Germinal center (tissue), 1 donor: ENCODE data around the gene EXOC3L2.
"Not testable (repeated sequence)": the region's sequence is repeated elsewhere in the genome, so short reads cannot be mapped to it uniquely, and the experiment has no call there.

Experiments used
- DNase-seq: peaks from one replicate; pipeline ENCODE4 v3.0.0; 2012; ENCODE audit warnings: mixed read lengths, low spot score

EXOC3L2 gene

GRCh38 chr19:45245334-45245787 lies at the start of gene EXOC3L2:
Gene EXOC3L2 (minus strand): TSS chr19:45245407. CDS start chr19:45239045, 6,362 bp downstream.
- DNase-seq, result no peak

DNA sequence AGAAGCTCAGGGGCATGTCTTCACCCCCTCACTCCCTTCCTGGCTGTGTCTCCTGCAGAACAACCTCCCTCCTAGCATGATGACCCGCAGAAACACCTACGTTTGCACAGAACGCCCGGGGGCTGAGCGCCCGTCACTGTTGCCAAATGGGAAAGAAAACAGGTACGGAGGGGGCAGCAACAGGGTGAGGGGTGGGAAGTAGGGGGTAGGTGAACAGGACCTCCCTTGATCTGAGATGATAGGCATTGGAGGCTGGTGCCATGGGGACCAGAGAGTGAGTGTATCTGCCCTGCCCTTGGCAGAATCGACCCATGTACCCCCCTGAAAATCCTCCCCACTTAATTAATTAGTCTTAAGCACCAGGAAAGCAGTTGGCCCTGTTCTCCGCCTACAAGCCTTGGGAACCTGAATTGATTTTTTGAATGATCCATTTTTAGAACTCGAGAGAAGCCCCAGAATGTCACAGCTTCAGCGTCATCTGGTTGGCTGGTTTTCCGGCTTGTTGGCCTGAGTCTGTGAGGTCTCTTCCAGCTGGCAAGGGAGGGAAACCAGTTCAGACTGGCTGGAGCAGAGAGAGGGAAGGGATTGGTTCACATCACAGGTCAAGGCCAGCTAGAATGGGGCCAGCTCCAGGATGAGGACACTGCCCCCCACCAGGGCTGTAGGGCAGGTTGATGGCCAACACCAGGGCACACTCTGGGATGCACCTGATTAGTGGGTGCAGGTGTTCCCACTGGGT lies 49.3 kb upstream of the EXOC3L2 start:
- no peak for DNase-seq

- no peak for DNase-seq
Measured at GRCh38 chr19:45293682-45294081, 48.5 kb upstream of the EXOC3L2 start.

DNA sequence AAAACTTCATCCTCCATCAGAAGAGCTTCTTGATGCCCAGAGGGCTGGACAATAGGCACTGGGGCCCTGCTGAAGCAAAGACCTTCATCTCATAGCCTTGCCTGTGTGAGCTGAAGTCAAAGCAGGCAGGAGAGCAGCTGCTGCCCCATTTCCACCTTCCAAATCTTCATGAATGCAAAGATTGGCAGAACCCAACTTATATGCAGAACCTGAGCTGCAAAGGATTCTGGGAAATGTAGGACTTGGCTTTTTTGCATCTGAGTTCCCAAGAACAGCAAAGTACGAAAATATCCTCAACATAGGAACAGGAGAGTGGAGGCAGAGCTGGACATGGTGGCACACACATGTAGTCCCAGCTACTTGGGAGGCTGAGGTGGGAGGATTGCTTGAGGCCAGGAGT lies 46.6 kb upstream of the EXOC3L2 start:
- no peak for DNase-seq

DNA sequence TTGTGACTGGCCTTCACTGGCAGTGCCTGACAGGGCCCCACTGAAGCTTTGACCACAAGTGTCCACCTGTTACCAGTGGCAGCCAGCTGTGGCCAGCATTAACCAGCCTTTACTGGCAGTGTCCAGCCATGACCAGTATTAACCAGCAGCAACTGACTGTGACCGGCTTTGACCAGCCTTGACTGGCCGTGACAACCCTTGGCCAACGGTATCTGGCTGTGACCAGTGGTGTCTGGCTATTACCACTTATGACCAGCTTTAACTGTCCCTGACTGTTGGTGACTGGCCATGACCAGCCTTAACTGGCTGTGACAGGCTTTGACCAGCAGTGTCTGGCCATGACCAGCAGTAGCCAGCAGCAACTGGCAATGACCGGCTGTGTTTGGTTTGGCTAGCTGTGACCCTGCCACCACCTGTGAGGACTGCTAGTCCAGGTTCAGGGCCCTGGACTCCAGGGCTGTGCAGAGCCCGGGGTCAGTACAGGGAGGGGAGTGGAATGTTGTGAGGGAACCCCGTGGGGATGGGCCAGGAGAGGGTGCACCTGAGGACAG lies 45.2 kb upstream of the EXOC3L2 start:
- no peak for DNase-seq

GRCh38 chr19:45283443-45284033 lies 38.3 kb upstream of the EXOC3L2 start:
- no peak for DNase-seq

DNA sequence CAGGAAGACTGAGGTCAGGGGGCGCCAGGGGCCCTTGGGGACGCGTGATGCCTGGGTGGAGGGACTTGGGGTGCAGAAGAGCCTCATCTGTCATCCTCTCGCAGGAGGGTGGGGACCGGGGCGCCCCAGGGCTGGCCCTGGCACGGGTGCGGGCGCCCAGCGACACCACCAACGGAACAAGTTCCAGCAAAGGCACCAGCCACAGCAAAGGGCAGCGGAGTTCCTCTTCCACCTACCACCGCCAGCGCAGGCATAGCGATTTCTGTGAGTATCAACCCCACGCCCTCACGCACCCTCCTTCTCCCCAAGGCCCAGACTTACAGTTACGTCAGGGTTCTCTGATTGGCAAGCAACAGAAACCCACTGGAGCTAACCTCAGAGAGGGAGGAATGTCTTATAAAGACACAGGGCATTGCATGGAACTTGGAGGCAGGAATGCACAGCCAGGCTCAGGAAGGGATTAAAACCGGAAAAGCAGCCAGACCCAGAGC lies 35.3 kb upstream of the EXOC3L2 start:
- no peak for DNase-seq

- no peak for DNase-seq
Measured at GRCh38 chr19:45279587-45280192, 34.5 kb upstream of the EXOC3L2 start.

DNA sequence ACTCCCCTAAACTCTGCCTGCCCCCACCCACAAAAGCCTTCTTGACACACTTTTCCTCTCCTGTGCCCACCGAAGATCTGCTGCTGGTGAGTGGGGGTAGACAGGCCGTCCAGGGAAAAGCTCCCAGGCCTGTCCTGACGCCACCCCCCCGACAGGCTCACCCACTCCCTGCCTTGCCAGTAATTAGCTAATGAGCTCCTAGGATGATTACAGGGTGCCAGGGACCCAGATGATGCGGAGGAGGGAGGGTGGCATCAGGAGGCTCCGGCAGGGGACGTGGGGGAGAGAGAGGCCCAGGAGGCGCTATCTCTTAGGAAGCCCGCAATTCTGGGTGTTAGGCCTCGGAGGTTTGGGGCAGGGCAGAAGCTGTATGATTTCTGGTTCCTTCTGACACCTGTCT lies 32.9 kb upstream of the EXOC3L2 start:
- no peak for DNase-seq

- DNase-seq, result no peak
Measured at GRCh38 chr19:45276284-45276687, 31.1 kb upstream of the EXOC3L2 start.

DNA sequence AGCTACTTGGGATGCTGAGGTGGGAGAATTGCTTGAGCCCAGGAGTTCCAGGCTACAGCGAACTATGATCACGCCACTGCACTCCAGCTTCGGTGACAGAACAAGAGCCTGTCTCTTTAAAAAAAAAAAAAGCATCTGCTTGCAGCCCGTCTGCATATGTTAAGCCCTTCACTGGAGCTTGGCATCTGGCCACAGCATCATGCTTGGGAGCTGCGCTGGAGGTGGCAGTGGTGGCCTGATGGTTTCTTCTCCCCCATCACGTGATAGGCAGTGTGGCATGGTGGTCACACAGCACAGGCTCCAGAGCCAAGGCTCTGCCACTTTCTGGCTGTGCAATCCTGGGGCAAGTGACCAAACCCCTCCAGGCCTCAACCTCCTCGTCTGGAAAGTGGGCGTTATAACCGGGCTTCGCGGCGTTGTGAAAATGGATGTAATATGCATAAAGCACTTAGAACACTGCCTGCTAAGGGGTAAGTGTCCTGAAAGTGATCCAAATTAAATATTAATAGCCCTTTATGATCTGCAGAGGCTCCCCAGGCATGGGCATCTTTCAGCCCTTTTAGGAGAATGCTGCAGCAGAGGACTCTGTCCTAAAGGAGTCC lies 30.3 kb upstream of the EXOC3L2 start:
- DNase-seq, result no peak

DNA sequence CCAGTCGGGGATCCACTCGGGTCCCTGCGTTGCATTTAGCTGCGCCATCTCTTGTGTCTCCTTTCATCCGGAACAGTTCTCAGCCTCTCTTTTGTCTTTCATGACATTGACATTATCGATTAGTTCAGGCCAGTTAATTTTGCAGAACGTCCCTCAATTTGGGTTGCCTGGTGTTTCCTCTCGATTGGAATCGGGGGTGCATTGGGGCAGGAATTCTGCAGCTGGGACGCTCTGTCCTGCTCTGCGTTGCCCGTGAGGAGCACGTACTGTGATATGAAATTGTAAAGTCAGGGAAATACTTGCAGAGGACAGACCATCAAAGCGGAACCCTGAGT lies 28.3 kb upstream of the EXOC3L2 start:
- DNase-seq, result no peak

- no peak for DNase-seq
Measured at GRCh38 chr19:45271735-45272108, 26.5 kb upstream of the EXOC3L2 start.

DNA sequence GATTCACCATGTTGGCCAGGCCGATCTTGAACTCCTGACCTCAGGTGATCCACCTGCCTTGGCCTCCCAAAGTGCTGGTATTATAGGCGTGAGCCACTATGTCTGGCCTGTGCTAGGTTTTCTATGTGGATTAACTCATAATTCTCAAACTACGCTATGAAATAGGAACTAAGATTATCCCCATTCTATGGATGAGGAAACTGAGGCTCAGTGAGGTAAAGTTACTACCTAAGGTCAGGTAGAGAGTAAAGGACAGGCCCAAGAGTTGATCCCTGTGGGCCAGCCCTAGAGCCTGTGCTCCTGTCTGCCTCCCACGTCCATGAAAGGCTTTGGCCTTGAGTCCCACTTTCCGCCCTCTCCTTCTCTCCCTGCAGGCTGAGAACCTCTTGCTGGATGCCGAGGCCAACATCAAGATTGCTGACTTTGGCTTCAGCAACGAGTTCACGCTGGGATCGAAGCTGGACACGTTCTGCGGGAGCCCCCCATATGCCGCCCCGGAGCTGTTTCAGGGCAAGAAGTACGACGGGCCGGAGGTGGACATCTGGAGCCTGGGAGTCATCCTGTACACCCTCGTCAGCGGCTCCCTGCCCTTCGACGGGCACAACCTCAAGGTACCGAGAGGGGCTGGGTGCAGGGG lies 26.0 kb upstream of the EXOC3L2 start:
- no peak for DNase-seq

GRCh38 chr19:45269939-45270338 lies 24.7 kb upstream of the EXOC3L2 start:
- DNase-seq, result not testable (repeated sequence)

GRCh38 chr19:45267296-45267695 lies 22.1 kb upstream of the EXOC3L2 start:
- DNase-seq, result no peak

DNA sequence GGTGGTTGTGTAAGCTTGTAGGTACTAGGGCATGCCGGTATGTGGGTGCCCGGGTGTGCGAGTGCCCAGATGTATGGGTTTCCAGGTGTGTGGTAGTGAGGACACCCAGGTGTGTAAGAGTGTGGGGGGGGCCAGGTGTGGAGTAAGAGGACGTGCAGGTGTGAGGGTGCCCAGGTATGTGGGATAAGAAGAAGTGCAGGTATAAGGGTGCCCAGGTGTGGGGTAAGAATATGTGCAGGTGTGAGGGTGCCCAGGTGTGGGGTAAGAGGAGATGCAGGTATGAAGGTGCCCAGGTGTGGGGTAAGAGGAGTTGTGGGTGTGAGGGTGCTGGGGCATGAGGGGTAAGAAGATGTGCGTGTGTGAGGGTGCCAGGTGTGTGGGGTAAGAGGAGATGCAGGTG lies 20.2 kb upstream of the EXOC3L2 start:
- no peak for DNase-seq

- DNase-seq, result no peak
Measured at GRCh38 chr19:45264781-45265317, 19.6 kb upstream of the EXOC3L2 start.

DNA sequence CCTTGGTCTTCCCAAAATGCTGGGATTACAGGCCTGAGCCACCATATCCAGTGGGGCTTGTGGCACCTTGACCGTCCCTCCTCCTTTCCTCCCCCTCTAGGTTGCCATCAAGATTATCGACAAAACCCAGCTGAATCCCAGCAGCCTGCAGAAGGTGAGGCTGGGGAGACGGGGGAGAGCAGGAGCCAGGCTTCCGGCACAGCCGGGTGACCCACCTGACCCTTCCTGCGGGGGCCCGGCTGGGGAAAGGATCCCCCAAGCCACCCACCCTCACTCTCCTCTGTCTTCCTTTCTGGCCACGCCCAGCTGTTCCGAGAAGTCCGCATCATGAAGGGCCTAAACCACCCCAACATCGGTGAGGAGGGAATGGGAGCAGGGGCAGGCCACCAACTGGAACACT lies 17.8 kb upstream of the EXOC3L2 start:
- DNase-seq, result no peak

- no peak for DNase-seq
Measured at GRCh38 chr19:45262570-45262969, 17.4 kb upstream of the EXOC3L2 start.

- DNase-seq, result no peak
Measured at GRCh38 chr19:45258862-45259261, 13.7 kb upstream of the EXOC3L2 start.

DNA sequence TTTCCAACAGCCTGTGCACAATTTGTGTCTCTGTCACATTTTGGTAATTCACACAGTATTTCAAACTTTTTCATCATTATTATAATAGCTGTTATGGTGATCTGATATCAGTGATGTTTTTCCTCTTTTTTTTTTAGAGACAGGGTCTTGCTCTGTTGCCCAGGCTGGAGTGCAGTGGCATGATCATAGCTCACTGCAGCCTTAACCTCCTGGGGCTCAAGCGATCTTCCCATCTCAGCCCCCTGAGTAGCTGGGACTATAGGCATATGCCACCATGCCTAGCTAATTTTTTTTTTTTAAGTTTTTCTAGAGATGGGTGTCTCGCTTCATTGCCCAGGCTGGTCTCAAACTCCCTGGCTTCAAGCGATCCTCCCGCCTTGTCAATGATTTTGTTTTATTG lies 11.6 kb upstream of the EXOC3L2 start:
- DNase-seq, result no peak
